GM18507 (cell line): ENCODE data around the gene ZNF213.
"Not testable (repeated sequence)": the region's sequence is repeated elsewhere in the genome, so short reads cannot be mapped to it uniquely, and the experiment has no call there.

Source experiments
- DNase-seq: peaks from one replicate; pipeline ENCODE4 v3.0.0; 2011; ENCODE audit warnings: low read depth; ENCODE audit not compliant: insufficient read length; ENCODE audit errors: extremely low spot score
- FAIRE-seq: peaks from 2 replicates; lab custom pipeline; 2011; peaks lifted over from hg19 to GRCh38; lab: Jason Lieb, UNC

The ZNF213 gene

GRCh38 chr16:3164121-3164991 lies 29.5 kb downstream of the ZNF213 start:
- DNase-seq = no peak
- no peak for FAIRE-seq

- DNase-seq (no peak), FAIRE-seq (no peak)
These were observed 30.4 kb downstream of the ZNF213 start for GRCh38 chr16:3165111-3165822.

- FAIRE-seq (no peak), DNase-seq (no peak)
These were observed 31.7 kb downstream of the ZNF213 start for GRCh38 chr16:3166505-3166886.

GRCh38 chr16:3168729-3169128 lies 33.9 kb downstream of the ZNF213 start:
- not testable (repeated sequence) for FAIRE-seq, DNase-seq

- DNase-seq = no peak
- peak; percentile 24 for FAIRE-seq
These were observed 35.8 kb downstream of the ZNF213 start for GRCh38 chr16:3170440-3171180.

- no peak for DNase-seq
- FAIRE-seq = peak; percentile 18
These were observed 36.5 kb downstream of the ZNF213 start for GRCh38 chr16:3171181-3171854.

- peak; percentile 69 for FAIRE-seq
- DNase-seq = no peak
These were observed 37.2 kb downstream of the ZNF213 start for GRCh38 chr16:3171855-3172593.

GRCh38 chr16:3173892-3174617 lies 39.2 kb downstream of the ZNF213 start:
- DNase-seq (no peak), FAIRE-seq (peak; percentile 64)

GRCh38 chr16:3174618-3175148 lies 39.9 kb downstream of the ZNF213 start:
- DNase-seq (no peak), FAIRE-seq (no peak)

GRCh38 chr16:3175157-3176093 lies 40.6 kb downstream of the ZNF213 start:
- no peak for FAIRE-seq
- DNase-seq = no peak

GRCh38 chr16:3179651-3180050 lies 44.8 kb downstream of the ZNF213 start:
- DNase-seq (no peak), FAIRE-seq (no peak)

GRCh38 chr16:3180445-3180878 lies 45.6 kb downstream of the ZNF213 start:
- FAIRE-seq = no peak

GRCh38 chr16:3182293-3182607 lies 47.4 kb downstream of the ZNF213 start:
- not testable (repeated sequence) for FAIRE-seq, DNase-seq

More at GRCh38 chr16:3180445-3180878, 45.6 kb downstream of the ZNF213 start:
- DNase-seq = no peak

- no peak for FAIRE-seq
- no peak for DNase-seq
These were observed 48.0 kb downstream of the ZNF213 start for GRCh38 chr16:3182608-3183444.

- FAIRE-seq = no peak
- DNase-seq = no peak
These were observed 48.8 kb downstream of the ZNF213 start for GRCh38 chr16:3183445-3184139.
